ENCODE results near the gene SPINK9.
"Not testable (repeated sequence)": the region's sequence is repeated elsewhere in the genome, so short reads cannot be mapped to it uniquely, and the experiment has no call there.

The SPINK9 gene, protein sequence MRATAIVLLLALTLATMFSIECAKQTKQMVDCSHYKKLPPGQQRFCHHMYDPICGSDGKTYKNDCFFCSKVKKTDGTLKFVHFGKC

DNA sequence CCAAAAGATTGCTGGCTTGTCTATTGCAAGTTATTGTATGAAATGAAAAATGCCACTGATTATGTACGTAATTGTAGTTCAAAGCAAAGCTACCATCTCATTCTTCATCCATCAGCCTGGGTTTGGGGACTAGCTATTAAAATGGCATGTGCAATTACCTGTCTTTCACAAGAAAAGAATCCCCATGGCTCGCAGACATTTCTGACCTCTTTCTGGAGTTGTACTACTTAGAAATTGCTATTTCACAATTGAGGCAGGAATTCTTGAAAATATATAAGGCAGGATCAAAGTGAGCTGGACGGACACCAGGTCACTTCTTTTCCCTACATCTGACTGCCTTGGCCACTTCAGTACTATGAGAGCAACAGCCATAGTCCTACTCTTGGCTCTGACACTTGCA is at the start of gene SPINK9:
TSS of gene SPINK9 (plus strand) at position 301 of the 400 bp plus-strand sequence. CDS start at position 356, 55 bp downstream.
- no peak for DNase-seq

DNA sequence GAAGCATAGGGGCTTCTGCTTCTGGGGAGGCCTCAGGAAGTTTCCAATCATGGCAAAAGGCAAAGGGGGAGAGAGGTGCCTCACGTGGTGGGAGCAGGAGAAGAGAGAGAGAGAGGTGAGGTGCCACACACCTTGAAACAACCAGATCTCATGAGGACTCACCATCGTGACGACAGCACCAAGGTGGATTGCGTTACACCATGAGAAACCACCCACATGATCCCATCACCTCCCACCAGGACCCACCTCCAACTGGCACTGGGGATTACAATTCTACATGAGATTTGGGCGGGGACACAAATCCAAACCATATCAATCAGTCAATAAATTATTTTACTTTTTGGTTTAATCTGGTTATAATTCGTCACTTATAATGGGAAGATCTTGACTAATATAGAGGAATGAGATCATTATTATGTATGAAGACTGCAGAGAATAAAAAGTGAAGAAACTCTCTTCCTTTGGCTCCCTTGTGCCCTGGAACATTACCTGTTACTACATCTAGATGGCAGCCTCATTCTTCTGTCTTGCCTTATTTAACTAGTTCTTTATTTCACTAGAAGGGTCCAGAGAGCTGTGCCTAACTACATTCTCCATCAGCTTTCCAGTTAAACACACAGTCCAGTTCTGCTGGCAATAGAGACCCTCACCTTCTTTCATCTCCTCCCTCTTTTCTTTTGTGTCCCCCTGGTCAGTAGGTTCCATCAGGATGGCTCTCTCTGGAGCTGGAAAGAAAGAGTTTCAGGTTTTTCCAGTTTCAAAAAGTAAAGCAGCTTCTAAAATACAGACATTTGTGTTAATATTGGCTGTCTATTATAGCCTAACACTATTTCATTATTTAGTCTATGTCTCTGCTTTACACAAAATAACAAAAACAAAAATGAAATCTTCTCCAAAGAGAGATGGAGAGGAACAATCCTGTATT is 44.8 kb upstream of the SPINK9 start:
- DNase-seq, result no peak

DNA sequence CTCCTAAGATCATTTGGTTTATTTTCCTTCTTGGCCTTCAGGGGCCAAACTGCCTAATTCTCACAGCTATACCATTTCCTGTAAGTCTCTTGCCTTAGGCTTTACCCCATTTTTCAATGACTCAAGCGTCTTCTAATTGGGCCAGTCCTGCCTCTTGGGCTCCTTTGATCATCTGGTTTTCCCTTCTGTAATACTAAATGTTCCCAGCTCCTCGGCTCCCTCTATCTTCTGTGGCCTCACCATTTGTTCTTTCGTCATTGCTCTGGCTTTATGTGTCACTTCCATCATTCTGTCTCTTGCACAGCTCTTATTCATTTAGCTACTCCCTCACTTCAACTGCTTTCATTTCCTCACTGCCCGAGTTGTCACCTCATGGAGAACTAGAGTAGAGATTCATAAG is 37.6 kb upstream of the SPINK9 start:
- DNase-seq, result no peak

DNA sequence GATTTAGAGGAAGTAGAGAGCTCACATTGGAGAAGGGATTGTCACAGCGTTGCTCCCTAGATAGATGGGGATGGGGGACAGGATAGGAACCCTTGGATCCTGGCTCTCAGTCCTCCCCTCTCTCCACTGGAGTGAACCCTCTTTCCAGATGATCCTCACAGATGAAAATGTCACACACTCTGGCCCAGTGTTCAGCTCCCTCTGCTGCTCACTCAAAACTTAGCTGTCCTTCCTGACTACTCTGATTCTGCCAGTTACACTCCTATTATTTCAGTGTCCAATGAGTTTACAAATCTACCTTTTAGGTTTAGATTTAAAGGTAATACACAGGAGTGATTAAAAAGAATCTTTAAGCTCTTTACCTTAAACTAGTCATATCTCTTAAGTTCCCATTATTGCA is 28.9 kb upstream of the SPINK9 start:
- no peak for DNase-seq

DNA sequence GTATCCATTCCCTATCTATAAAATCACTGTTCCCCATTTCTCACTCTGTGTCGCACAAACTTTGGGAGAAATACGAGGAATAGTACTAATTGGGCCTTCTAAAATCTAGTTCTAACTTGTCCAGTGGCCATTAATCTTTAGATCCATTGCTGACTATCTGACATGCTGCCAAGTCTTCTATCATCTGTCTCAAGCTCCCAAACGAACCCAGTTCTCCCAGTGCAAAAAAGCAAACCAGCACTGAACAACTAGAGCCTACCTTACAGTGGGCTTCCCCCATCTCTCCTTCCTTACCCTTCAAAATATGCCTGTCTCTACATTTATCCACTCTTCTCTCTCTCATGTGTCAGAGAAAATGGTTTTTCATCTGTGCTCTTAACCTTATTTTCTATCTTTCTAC is 26.3 kb upstream of the SPINK9 start:
- DNase-seq, result no peak

DNA sequence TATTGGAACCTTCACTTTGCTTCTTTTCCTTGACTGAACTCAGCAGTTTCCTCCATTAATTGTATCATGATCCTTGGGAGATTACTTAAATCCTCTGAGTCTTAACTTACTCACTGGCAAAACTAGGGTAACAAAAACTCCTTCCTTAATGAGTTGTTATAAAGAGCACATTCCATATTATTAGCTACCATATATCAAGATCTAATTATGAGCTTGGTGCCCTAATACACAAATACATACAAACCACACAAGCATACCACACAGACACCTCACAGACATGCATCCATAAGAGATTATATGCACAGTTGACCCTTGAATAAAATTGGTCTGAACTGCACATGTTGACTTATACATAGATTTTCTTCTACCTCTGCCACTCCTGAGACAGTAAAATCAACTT is 25.6 kb upstream of the SPINK9 start:
- DNase-seq, result no peak

DNA sequence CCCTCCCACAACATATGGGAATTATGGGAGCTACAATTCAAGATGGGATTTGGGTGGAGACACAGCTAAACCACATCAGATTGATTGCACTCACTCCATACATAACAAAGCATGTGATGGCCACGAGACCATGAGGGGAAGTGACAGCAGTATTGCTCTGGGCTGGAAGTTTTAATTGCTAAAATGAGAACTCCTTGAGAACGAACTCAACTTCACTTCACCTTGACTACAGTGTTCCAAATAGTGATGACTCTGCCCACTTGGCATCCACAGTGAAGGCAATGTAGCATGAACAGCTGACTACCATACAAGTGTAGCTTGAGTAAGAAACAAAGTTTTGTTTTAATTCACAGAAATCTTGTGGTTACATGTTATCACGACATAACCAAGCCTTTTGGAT is 23.9 kb upstream of the SPINK9 start:
- DNase-seq, result no peak

DNA sequence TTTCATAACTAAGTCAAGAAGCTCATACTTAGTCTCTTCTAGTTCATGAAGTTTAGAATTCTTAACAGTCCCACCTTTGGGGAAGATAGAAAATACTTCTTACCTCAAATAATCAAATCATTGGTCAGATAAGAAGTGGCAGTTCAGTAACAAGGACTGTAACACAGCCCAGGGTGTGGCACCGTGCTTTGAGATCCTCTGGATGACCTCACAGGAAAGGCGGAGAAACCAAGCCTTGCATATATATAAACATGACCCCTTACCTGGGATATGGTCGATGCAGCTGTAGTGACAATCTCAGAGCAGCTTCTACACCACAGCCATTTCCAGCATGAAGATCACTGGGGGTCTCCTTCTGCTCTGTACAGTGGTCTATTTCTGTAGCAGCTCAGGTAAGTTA is 23.2 kb upstream of the SPINK9 start, which contains the start of gene SPINK7:
TSS of gene SPINK7 (plus strand) at position 271 of the 400 bp plus-strand sequence. CDS start at position 332, 61 bp downstream.
- DNase-seq, result no peak

DNA sequence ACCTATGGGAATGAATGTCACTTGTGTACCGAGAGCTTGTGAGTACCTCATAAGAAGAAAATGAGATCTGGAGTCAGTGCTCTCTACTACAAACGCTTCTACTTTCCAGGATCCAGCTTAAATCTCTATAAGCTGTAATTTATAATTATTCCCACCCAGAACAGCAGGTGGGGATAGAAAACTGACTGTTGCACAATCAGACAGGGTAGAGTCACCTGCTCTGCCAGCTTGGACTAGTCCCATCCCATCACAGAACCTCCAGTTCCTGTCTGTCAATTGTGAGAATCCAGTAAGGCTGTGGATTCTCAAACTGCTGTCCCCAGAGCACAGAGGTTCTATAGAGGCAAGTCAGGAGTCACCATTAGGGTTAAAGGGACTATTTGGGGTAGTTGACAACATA is 21.2 kb upstream of the SPINK9 start:
- DNase-seq, result no peak

DNA sequence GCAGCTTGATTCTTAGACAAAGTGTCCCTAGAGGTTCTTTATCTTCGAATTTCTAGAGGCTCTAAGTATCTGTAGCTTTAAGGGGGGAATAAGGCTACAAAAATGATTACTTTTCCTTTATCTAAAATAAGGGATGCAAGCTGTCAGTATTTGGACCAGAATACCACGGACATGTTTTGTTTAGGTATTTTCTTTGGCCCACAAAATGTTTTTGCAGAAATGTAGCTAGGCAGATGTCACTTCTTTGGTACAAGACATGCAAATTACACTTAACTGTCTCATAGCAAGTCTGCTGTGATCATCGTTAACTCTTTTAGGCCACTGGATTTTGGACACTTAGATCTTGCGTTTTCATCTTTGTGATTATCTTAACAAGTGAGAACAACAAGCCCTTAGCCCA is 20.6 kb upstream of the SPINK9 start:
- no peak for DNase-seq

DNA sequence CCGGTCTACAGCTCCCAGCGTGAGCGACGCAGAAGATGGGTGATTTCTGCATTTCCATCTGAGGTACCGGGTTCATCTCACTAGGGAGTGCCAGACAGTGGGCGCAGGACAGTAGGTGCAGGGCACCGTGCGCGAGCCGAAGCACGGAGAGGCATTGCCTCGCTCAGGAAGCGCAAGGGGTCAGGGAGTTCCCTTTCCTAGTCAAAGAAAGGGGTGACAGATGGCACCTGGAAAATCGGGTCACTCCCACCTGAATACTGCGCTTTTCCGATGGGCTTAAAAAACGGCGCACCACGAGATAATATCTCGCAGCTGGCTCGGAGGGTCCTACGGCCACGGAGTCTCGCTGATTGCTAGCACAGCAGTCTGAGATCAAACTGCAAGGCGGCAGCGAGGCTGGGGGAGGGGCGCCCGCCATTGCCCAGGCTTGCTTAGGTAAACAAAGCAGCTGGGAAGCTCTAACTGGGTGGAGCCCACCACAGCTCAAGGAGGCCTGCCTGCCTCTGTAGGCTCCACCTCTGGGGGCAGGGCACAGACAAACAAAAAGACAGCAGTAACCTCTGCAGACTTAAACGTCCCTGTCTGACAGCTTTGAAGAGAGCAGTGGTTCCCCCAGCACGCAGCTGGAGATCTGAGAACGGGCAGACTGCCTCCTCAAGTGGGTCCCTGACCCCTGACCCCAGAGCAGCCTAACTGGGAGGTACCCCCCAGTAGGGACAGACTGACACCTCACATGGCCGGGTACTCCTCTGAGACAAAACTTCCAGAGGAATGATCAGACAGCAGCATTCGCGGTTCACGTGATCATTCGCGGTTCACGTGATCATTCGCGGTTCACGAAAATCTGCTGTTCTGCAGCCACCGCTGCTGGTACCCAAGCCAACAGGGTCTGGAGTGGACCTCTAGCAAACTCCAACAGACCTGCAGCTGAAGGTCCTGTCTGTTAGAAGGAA is 15.1 kb upstream of the SPINK9 start:
- DNase-seq, result not testable (repeated sequence)

DNA sequence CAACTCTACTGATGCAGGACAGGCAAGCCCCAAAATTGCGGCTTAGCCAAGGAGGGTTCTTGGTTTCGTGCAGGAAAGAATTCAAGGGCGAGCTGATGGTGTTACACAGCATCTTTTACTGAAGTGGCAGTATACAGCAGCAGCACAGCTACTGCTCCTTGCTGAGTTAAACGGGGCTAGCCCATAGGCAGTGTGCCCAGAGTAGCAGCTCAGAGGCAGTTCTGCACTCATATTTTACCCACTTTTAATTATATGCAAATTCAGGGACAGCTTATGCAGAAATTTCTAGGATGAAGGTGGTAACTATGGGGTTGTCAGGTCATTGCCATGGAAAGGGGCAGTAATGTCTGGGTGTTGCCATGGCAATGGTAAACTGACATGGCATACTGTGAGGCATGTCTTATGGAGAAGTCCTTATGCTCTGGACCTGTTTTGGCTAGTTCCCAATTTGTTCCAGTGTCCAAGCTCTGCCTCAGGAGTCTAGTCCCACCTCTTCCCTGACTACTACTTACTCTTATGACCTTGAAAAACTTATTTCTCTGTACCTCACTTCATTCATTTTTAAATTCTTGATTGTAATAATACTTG is 2.0 kb upstream of the SPINK9 start:
- no peak for DNase-seq

DNA sequence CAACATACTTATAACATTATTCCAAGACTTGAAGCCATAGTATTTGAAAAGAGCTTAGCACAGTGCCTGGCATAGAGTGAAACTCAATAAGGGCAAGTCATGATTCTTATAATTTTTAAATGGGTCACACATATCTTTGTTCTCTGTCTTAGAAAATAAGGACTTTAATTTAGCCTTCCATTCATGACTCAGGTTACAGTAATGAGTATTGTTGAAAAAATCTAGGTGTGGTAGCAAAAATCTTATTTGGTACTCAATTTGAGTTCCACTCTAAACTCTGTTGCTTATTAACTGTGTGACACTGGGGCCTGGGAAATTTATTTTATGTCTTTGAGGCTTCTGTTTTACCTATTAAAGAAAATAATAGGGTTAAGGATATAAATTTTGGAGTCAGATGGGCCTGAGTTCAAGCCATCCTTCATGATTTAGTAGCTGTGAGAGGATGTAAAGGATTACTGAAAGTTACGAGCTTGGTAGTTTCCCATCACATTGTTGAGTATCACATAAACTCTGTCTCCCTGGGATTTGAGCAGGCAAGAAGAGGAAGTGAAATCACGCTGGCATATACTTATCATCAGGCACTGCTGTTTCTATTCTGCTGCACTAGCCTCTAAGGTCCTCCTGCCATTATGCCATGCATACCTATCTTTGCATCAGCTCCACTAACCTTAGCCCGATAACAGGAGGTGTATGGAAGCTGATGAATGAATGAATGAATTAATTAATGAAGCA is 1.5 kb downstream of the SPINK9 start:
- no peak for DNase-seq

DNA sequence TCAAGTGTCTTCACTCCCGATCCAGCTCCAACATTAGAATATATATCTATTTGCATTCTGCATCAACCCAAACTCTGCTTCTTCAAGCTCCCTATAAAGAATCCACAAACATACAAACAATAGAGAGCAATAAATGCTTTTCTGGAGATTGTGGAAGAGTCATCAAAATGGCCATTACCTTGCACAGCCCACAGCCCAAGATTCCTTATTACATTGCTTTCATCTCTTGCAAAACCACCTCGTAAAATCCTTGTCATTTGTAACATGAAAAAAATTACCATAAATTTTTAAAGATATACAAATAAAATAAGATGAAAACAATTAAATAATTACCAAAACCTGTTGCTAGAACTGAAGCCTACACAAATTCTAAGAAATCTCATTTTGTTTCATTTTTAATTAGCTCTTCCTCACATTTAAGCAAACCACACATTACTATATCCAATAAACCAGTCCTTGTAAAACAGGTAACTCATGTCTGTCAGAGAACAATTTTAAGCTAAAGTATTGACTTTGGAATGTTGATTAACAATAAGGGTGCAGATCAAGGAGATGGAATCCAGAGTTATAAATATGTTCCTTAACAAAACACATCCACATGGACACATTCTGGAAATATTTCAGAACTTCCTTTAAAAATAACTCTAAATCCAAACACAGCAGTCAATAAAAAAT is 7.1 kb downstream of the SPINK9 start:
- DNase-seq, result no peak

DNA sequence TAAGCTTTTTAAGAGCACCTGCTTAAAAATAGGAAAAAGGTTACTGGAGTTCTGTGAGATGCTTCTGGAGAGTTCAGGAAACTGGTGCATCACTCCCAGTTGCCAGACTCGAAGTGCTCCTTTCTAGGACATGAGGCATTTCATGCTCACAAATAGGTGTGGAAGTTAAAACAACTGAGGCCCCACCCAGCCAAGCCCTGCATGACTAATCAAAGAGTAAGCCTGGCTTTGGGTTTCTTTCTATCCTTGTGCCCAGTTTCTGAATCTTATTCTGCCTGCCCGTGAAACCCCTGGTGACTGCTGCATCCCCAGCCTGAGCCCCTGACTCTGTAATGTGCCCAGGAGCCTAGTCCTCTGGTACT is 7.7 kb downstream of the SPINK9 start:
- DNase-seq, result no peak

DNA sequence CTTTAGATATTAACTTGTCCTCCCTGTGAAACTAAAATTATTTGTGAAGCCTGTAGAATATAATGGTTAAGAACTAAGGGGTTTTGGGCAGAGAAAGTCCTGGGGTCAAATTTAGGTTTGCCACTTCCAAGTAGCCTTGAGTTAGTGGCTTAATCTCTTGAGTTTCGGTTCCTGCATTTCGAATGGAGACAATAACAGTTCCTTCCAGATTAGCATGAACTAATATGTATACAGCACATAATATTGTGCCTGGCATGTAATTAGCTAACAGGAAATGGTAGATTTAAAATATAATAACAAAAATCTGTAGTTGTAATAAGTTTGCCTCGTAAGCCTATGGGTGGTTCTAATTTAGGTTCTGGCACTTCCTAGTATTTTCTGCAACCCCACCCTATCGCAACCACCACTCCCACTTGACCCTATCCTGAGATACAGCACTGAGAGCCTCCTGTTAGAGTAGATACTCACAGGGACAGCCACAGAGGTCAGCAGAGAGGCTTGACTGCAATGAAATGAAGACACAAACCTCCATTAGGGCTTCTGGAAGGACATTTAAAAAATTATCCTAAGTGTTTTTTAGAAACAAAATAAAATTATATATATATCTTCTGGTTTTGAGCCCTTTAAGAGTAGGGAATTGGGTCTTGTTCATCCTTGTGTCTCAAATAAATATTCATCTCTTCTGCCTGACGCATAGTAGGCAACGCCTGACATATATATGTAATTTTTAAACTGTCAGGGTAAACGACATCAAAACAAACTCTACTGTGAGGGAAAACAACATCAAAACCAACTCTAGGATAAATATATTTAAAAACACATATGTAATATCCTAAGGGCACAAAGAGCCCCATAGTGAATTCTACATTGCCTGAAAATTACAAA is 8.5 kb downstream of the SPINK9 start:
- no peak for DNase-seq

DNA sequence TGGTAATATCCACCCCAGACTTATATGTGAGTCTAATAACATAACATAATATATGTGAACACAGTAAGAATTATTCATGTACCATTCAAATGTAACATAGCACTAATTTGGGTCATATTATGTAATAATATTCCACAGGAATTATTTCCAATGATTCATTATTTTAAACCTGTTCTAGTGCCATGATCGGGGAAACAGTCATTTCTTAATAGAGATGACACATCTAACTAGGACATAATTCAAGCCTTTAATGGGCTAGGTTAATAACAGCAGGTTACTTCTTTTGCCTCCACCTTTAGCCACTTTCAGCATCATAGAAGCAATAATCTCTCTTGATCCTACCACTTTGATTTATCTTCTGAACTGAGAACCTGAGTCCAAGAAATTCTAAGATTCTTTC is 12.3 kb downstream of the SPINK9 start:
- no peak for DNase-seq

DNA sequence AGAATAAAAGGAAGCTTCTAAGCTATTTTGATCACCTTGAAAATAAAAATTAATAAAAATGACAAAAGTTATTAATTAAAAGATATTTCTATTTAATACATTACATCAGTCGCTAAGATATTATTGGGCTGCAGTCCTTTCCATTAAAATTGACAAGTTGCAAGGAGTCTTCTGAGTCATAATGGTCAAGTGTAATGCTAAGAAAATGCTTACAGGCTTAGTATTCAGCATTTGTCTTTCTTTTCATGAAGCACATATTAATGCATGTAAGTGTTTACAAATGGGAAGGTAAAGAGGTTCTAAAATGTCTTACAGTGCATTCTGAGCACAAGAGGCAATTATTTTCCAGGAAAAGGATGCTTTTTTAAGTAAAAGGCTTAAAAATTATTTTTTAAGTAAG is 17.3 kb downstream of the SPINK9 start:
- DNase-seq, result no peak

DNA sequence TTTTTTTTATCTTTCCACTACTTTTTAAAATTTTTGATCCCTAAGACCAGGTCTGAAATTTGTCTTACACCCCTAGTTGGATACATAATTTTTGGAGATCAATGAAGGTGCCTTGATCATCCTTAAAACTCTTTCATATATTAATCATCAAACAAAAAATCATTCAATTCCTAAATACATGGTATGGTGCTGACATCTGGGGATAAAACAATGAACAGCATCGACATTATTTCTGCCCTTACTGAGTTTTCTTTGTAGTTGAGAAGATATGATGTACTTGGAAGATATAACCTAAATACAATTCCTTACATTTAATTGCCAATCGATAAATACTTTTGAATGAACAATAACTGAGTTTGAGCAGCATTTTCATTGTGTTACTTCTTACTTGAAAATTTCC is 18.3 kb downstream of the SPINK9 start:
- no peak for DNase-seq

DNA sequence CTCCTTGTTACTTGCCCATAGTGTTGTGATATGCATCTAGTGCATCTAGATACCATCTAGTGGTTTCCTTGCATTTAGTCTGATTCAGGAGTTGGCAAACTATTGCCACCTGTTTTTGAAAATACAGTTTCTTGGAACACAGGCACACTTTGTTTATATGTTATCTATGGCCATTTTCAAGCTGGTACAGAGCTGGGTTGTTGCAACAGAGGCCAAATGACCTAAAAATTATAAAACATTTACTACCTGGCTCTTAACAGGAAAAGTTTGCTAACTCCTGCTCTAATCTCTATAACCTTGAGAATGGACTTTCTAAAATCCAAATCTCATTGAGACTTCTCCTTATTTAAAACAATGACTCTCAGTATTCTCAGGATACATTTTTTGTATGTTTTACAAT is 29.0 kb downstream of the SPINK9 start:
- DNase-seq, result no peak

DNA sequence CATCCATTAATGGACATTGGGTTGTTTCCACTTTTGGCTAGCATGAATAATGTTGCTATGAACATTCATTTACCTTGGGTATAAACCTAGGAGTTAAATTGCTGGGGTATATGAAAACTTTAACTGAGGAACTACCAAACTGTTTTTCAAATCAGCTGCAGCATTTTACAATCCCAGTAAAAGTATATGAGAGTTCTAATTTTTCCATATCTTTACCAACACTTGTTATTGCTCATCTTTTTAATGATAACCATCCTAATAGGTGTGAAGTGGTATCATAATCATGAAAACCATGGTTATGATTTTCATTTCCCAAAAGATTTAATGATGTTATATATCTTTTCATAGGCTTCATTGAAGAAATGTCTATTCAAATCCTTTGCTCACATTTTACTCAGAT is 32.9 kb downstream of the SPINK9 start:
- DNase-seq, result no peak
